HepG2 (cell line): ENCODE measurements around the gene RGS13. TPM values are rescaled to one million over a fixed set of nuclear protein-coding genes. Genes with fewer than 3 reads are reported as not detected.
A peak's percentile ranks its signal among the peaks of the same experiment; 100 is the strongest.

ENCODE experiments used
- CSRNP2 ChIP-seq: sonication (generic); formaldehyde crosslinking; conservative IDR thresholded peaks from 2 replicates; pipeline ENCODE4 v1.8.0; 2022; ENCODE audit warnings: low read depth, missing genetic modification reagents
- DRAP1 ChIP-seq: IDR thresholded peaks from 2 replicates; pipeline ENCODE4 v1.6.1; 2016; ENCODE audit warnings: missing genetic modification reagents, missing compliant biosample characterization
- GZF1 ChIP-seq: sonication (generic); formaldehyde crosslinking; IDR thresholded peaks from 2 replicates; pipeline ENCODE4 v1.5.1; 2020; ENCODE audit warnings: mild to moderate bottlenecking, missing genetic modification reagents
- HNF1A ChIP-seq, 2 experiments: sonication (generic) in 1 of 2; formaldehyde crosslinking in 1 of 2; IDR thresholded peaks; 2 replicates each; pipeline versions ENCODE4 v1.4.0 to v1.6.1; 2016 to 2020; ENCODE audit warnings: borderline replicate concordance in 1 of 2, low read depth in 1 of 2, mild to moderate bottlenecking in 1 of 2, missing genetic modification reagents in 1 of 2
- MAFF ChIP-seq: IDR thresholded peaks from 2 replicates; pipeline ENCODE4 v1.6.1; 2011; ENCODE audit warnings: low read depth, low read length, improper control_type of control experiment
- NFE2 ChIP-seq: sonication (generic); formaldehyde crosslinking; IDR thresholded peaks from 2 replicates; pipeline ENCODE4 v1.4.0; 2020; ENCODE audit warnings: missing genetic modification reagents
- REPIN1 ChIP-seq: sonication (generic); formaldehyde crosslinking; IDR thresholded peaks from 2 replicates; pipeline ENCODE4 v1.8.0; 2022; ENCODE audit warnings: missing genetic modification reagents, low read depth, mild to moderate bottlenecking, borderline replicate concordance
- RFXAP ChIP-seq: sonication (generic); formaldehyde crosslinking; IDR thresholded peaks from 2 replicates; pipeline ENCODE4 v1.4.0; 2020; ENCODE audit warnings: missing genetic modification reagents, borderline replicate concordance
- TAF15 ChIP-seq: fragments of 200-400 bp; formaldehyde crosslinking; IDR thresholded peaks from one replicate; pipeline ENCODE4 v1.6.1; 2018; ENCODE audit warnings: mild to moderate bottlenecking, low read depth, low read length; ENCODE audit not compliant: poor library complexity, severe bottlenecking
- TCF7 ChIP-seq: sonication (generic); IDR thresholded peaks from 2 replicates; pipeline ENCODE4 v1.6.1; 2016; ENCODE audit warnings: antibody characterized with exemption, low read depth
- YY1 ChIP-seq: IDR thresholded peaks from 2 replicates; pipeline ENCODE4 v1.6.1; 2011; ENCODE audit warnings: low read length, low read depth, moderate library complexity, mild to moderate bottlenecking; ENCODE audit not compliant: insufficient read depth, insufficient replicate concordance
- ZFP91 ChIP-seq: sonication (generic); formaldehyde crosslinking; IDR thresholded peaks from 2 replicates; pipeline ENCODE4 v1.9.0; 2022; ENCODE audit warnings: missing genetic modification reagents, mild to moderate bottlenecking, borderline replicate concordance
- ZNF331 ChIP-seq: sonication (generic); formaldehyde crosslinking; IDR thresholded peaks from 2 replicates; pipeline ENCODE4 v1.4.0; 2020; ENCODE audit warnings: missing genetic modification reagents
- ZNF350 ChIP-seq: sonication (generic); formaldehyde crosslinking; IDR thresholded peaks from 2 replicates; pipeline ENCODE4 v1.4.0; 2020; ENCODE audit warnings: mild to moderate bottlenecking, low read depth, missing genetic modification reagents, borderline replicate concordance
- ZNF670 ChIP-seq: sonication (generic); formaldehyde crosslinking; IDR thresholded peaks from 2 replicates; pipeline ENCODE4 v1.8.0; 2022; ENCODE audit warnings: mild to moderate bottlenecking, missing genetic modification reagents, borderline replicate concordance
- ZNF788 ChIP-seq: sonication (generic); formaldehyde crosslinking; IDR thresholded peaks from 2 replicates; pipeline ENCODE4 v1.5.0; 2020; ENCODE audit warnings: mild to moderate bottlenecking, missing genetic modification reagents, borderline replicate concordance
- polyA plus RNA-seq, 8 experiments: library from polyadenylated mRNA; depleted of rRNA in 3 of 8; stranded (reverse) in 7 of 8; unstranded in 1 of 8; fragments of >200 nt; fragmentation: Illumina TruSeq in 4 of 8; extraction: Trizol in 4 of 8; gene quantifications; 2 replicates each; pipeline versions ENCODE4 v1.2.1 to v1.2.3, GENCODE V29; 2011 to 2016; ENCODE audit warnings: low read depth in 4 of 8, missing spikeins in 1 of 8, mixed read lengths in 1 of 8; ENCODE audit not compliant: insufficient read depth in 1 of 8
- total RNA-seq, 5 experiments: library from RNA; depleted of rRNA; stranded (reverse); fragments of >200 nt; fragmentation: Illumina TruSeq; extraction: Trizol; gene quantifications; 2 replicates each; pipeline ENCODE4 v1.2.3, GENCODE V29; 2016; ENCODE audit warnings: low read depth in 1 of 5
- TF ChIP-seq, protein P1 (sequence below): sonication (generic); formaldehyde crosslinking; IDR thresholded peaks from 2 replicates; pipeline ENCODE4 v1.4.0; 2020; ENCODE audit warnings: missing genetic modification reagents

The RGS13 gene
- total and polyA plus RNA-seq, 2 of the 13 experiments (the other 11 are each of a cell fraction or from before 2014, with no cell fraction given) = not detected

- TF ChIP-seq ZNF788 (CRISPR knock-in tag) (peak; percentile 49; the same call in 1 of the 2 replicates), HNF1A (IDR thresholded peaks at IDR 0.05; ENCODE audit: low read depth) (0 out of 2 replicates have a peak, but pooled peaks have one; percentile 47), HNF1A (CRISPR knock-in tag; IDR thresholded peaks at IDR 0.05; ENCODE audit: borderline replicate concordance) (peak; percentile 33; the same call in 1 of the 2 replicates), TCF7 (peak; percentile 23; the same call in 1 of the 2 replicates), TAF15 (no peak), ZFP91 (no peak), RFXAP (no peak), ZNF331 (CRISPR knock-in tag) (peak; percentile 60; the same call in 1 of the 2 replicates), REPIN1 (CRISPR knock-in tag) (no peak), YY1 (no peak), CSRNP2 (CRISPR knock-in tag) (no peak), DRAP1 (CRISPR knock-in tag) (no peak), ZNF670 (CRISPR knock-in tag) (no peak), NFE2 (peak; percentile 94), ZNF350 (CRISPR knock-in tag) (peak; percentile 45; the same call in 1 of the 2 replicates), MAFF (peak; percentile 75), GZF1 (CRISPR knock-in tag) (no peak)
- TF ChIP-seq, protein P1, sequence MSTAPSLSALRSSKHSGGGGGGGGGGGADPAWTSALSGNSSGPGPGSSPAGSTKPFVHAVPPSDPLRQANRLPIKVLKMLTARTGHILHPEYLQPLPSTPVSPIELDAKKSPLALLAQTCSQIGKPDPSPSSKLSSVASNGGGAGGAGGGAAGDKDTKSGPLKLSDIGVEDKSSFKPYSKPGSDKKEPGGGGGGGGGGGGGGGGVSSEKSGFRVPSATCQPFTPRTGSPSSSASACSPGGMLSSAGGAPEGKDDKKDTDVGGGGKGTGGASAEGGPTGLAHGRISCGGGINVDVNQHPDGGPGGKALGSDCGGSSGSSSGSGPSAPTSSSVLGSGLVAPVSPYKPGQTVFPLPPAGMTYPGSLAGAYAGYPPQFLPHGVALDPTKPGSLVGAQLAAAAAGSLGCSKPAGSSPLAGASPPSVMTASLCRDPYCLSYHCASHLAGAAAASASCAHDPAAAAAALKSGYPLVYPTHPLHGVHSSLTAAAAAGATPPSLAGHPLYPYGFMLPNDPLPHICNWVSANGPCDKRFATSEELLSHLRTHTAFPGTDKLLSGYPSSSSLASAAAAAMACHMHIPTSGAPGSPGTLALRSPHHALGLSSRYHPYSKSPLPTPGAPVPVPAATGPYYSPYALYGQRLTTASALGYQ (CRISPR knock-in tag) = 0 out of 2 replicates have a peak, but pooled peaks have one; percentile 27
Observed at GRCh38 chr1:192698731-192699130, 62.8 kb downstream of the RGS13 start (continued).
